Spleen (tissue), 7 donors: ENCODE measurements around the gene RASA3.

Experiments
- CTCF ChIP-seq, 11 experiments: fragments of 200-600 bp in 7 of 11; fragments of 450-650 bp in 4 of 11; sonication (generic) in 4 of 11; IDR thresholded peaks in 8 of 11; conservative IDR thresholded peaks in 3 of 11; 1 replicate in 7 of 11; 2 replicates in 4 of 11; pipeline versions ENCODE4 v1.4.0 to v1.8.0; 2016 to 2021; ENCODE audit warnings: antibody characterized with exemption in 11 of 11, inconsistent platforms in 4 of 11, mild to moderate bottlenecking in 1 of 11
- POLR2AphosphoS5 ChIP-seq, 3 donors: sonication (generic); formaldehyde crosslinking; IDR thresholded peaks; one replicate each; pipeline ENCODE4 v1.5.1; 2017; ENCODE audit warnings: antibody characterized with exemption in 3 of 3
- donor health status: DM: no; HTN: no; CAD: no; lungs with moderate emphysema.
- donor health status: DM: no; HTN: no; CAD: no.
- donor health status: DM: no; HTN: no; CAD: no.

GRCh38 chr13:114078461-114079451 lies 53.7 kb downstream of the RASA3 start:
- TF ChIP-seq CTCF (IDR thresholded peaks at IDR 0.05 in 8 of 11, conservative IDR thresholded peaks at IDR 0.05 in 3 of 11) (no peak), POLR2AphosphoS5 (IDR thresholded peaks at IDR 0.05) (peak in 2 of 3 donors; percentile 40 to 56)
